KOPT-K1 (cell line): Measurements from ENCODE around the gene TAOK3.
"Not testable (repeated sequence)": the region's sequence is repeated elsewhere in the genome, so short reads cannot be mapped to it uniquely, and the experiment has no call there.

Experiments
- H3K27ac ChIP-seq: fragments of 200-600 bp; sonication (generic); 2 replicates; pipeline ENCODE4 v1.5.1; 2016; ENCODE audit warnings: antibody characterized with exemption, mild to moderate bottlenecking, low read depth, low read length; ENCODE audit not compliant: poor library complexity, severe bottlenecking
- H3K36me3 ChIP-seq: fragments of 200-600 bp; sonication (generic); 2 replicates; pipeline ENCODE4 v1.5.1; 2017; ENCODE audit warnings: antibody characterized with exemption, mild to moderate bottlenecking, low read length, moderate library complexity; ENCODE audit not compliant: insufficient read depth
- H3K9me3 ChIP-seq: fragments of 200-600 bp; sonication (generic); 2 replicates; pipeline ENCODE4 v1.5.1; 2017; ENCODE audit warnings: antibody characterized with exemption, low read length, mild to moderate bottlenecking; ENCODE audit not compliant: insufficient read depth, poor library complexity, severe bottlenecking

TAOK3 gene

GRCh38 chr12:118308006-118308405, 64.7 kb downstream of the TAOK3 start:
- not testable (repeated sequence) for H3K9me3 ChIP-seq, H3K27ac ChIP-seq, H3K36me3 ChIP-seq

DNA sequence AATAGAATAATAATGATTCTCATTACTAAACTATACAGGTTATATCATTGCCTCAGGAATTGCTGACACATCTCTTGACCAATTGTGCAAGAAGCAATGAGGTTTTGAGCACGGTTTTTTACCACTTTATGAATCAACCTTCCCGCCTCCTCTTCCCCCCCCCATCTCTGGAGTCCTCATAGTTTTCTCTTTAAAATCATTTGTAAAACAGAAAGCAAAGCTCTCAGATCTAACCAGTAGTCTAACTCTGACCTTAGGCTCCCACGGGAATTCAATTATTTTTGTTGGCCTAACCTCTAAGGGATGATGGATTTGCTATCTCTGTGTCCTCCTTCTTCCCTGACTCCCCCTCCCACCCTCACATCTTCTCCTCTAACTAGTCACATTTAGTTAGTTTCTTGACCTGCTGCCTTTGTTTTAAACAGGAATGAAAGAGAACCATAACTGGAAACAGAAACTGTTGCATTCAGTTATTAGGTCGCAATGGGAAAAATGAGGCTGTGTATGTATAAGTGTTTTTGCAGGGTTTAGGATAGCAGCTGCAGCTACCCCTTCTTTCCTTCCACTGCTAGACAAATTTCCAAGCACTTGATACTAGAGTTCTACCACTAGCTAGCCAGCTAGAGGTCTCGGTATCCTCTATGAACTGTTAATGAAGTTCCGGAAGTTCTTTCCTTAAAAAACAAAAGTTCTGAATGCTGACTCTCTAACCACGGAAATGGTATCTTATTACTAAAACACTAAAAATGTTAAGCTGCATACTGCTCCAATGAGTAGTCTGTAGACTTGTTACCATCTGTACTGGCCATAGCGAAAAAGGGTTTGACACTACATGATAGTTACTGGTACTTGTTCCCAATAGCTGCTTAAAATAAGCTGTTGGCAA, 65.4 kb downstream of the TAOK3 start:
- no peak overlapping the region for H3K27ac ChIP-seq
- H3K36me3 ChIP-seq = no peaks in the 10 kb centered on the region
- H3K9me3 ChIP-seq = no peaks in the 10 kb centered on the region

GRCh38 chr12:118304093-118304492, 68.6 kb downstream of the TAOK3 start:
- H3K36me3 ChIP-seq = no peaks in the 10 kb centered on the region
- no peaks in the 10 kb centered on the region for H3K9me3 ChIP-seq
- no peak overlapping the region for H3K27ac ChIP-seq

- H3K27ac ChIP-seq = no peak overlapping the region
- no peaks in the 10 kb centered on the region for H3K9me3 ChIP-seq
- no peaks in the 10 kb centered on the region for H3K36me3 ChIP-seq
These were observed 70.7 kb downstream of the TAOK3 start for GRCh38 chr12:118302053-118302452.

- Histone ChIP-seq H3K36me3 (peaks cover 5% of the 10 kb centered on the region; the same call in 1 of the 2 replicates), H3K27ac (no peak overlapping the region)
These were observed 72.8 kb downstream of the TAOK3 start for GRCh38 chr12:118299791-118300460.

GRCh38 chr12:118297284-118297683, 75.4 kb downstream of the TAOK3 start:
- no peak overlapping the region for H3K27ac ChIP-seq
- H3K9me3 ChIP-seq = no peaks in the 10 kb centered on the region
- H3K36me3 ChIP-seq = peaks cover 9% of the 10 kb centered on the region; the same call in 1 of the 2 replicates

More at GRCh38 chr12:118299791-118300460, 72.8 kb downstream of the TAOK3 start:
- no peaks in the 10 kb centered on the region for H3K9me3 ChIP-seq

DNA sequence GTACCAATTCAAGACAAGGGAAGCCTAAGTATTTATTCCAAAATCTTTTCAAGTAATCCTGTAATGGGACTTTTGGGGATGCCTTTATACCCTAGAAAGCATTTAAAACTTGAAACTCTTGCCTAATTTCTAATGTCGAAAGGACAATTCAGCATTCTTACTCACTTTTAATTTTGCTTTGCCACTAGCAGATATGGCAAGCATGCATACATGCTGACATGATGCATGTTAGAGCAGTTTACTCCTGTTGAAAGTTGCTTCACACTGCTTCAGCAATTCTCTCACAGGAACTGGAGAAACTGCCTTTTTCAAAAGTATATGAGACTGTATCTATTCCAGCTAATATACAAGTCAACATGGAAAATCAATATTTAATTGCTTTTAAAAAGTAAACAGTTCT, 79.9 kb downstream of the TAOK3 start:
- peaks cover 9% of the 10 kb centered on the region; the same call in 1 of the 2 replicates for H3K36me3 ChIP-seq
- H3K9me3 ChIP-seq = no peaks in the 10 kb centered on the region
- no peak overlapping the region for H3K27ac ChIP-seq

DNA sequence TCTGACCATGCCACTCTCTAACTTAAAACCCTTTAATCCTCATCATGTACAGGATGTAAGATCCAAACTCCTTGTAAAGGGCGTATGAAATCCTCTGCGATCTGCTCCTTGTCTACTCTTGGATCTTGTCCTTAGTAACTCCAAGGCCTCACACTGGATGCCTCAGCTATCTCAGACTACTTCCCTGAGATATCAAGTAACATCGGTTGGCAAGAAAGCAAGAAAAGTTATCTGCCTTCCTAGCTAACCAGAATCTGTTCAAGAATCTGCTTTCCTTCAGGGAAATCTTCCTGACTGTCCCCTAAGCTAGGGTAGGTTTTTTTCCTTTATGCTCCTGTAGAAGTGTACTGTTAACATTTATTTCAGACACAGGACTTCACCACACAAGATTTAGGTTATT, 82.6 kb downstream of the TAOK3 start:
- Histone ChIP-seq H3K27ac (no peak overlapping the region), H3K9me3 (no peaks in the 10 kb centered on the region), H3K36me3 (0 out of 2 replicates have a peak, but pooled peaks cover 4% of the 10 kb centered on the region)

DNA sequence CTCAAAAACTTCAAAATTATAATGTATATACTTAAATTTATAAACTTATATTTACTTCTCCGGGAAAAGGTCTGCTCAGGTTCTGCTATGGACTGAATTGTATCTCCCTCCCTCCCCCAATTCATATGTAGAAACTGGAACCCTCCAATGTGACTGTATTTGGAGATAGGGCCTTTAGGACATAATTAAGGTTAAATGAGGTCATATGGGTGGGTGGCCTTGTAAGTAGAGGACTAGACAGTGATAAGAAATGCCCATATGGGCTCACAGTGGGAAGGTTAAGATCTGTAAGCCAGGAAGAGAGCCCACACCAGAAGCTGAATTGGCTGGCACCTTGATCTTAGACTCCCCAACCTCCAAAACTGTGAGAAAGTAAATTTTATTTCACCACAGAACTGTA, 84.5 kb downstream of the TAOK3 start:
- 0 out of 2 replicates have a peak, but pooled peaks cover 6% of the 10 kb centered on the region for H3K36me3 ChIP-seq
- H3K9me3 ChIP-seq = no peaks in the 10 kb centered on the region
- no peak overlapping the region for H3K27ac ChIP-seq

- H3K27ac ChIP-seq = no peak overlapping the region
- H3K36me3 ChIP-seq = peaks cover 9% of the 10 kb centered on the region; the same call in 1 of the 2 replicates
These were observed 85.0 kb downstream of the TAOK3 start for GRCh38 chr12:118287728-118288127.

DNA sequence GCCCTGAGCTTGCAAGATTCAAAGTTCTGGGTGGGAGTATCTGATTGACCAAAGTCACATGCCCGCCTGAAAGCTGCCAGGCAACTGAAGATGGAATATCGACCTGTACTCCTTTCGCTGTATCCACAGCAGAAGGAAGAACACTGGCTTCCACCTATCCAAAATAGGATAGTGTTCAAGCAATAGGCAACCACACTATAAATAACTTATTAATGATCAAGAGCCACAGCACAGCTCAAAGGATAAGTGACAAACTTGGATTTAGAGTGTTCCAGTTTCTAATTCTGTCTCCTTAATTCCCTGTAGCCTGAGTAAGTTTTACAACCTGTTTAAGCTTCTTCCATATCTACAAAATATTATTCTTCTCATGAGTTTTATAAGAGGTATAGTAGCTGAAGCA, 89.9 kb downstream of the TAOK3 start:
- H3K36me3 ChIP-seq = peaks cover 22% of the 10 kb centered on the region; the same call in 1 of the 2 replicates
- no peak overlapping the region for H3K27ac ChIP-seq
- H3K9me3 ChIP-seq = no peaks in the 10 kb centered on the region

More at GRCh38 chr12:118287728-118288127, 85.0 kb downstream of the TAOK3 start:
- no peaks in the 10 kb centered on the region for H3K9me3 ChIP-seq

DNA sequence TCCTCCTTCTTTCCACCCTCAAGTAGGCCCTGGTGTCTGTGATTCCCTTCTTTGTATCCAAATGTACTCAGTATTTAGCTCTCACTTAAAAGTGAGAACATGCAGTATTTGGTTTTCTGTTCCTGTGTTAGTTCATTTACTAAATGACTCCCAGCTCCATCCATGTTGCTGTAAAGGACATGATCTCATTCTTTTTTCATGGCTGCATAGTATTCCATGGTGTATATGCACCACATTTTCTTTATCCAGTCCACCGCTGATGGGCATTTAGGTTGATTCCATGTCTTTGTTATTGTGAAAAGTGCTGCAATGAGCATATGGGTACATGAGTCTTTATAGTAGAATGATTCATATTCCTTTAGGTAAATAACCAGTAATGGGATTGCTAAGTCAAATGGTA, 94.4 kb downstream of the TAOK3 start:
- peaks cover 17% of the 10 kb centered on the region; the same call in 1 of the 2 replicates for H3K36me3 ChIP-seq
- H3K9me3 ChIP-seq, H3K27ac ChIP-seq: not testable (repeated sequence)

DNA sequence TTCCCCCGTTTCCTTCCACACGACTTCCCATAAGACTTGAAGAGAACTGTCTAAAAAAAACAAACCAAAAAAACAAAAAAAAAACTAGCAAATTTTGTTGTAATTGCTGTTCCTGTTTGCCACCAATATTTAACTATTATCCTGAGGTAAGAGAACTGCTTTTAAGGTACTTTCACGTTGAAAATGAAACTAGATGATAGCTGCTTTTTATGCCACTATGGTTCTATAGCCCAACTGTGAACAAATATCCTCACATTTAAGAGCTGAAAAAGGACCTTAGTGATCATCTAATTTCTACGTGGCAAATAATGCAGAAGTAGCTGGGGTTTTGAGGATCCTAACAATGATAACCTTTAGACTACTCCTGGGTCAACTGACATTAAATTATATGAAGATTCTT, 98.6 kb downstream of the TAOK3 start:
- H3K27ac ChIP-seq = no peak overlapping the region
- no peaks in the 10 kb centered on the region for H3K9me3 ChIP-seq
- H3K36me3 ChIP-seq = no peaks in the 10 kb centered on the region

- Histone ChIP-seq H3K9me3 (no peaks in the 10 kb centered on the region), H3K36me3 (no peaks in the 10 kb centered on the region), H3K27ac (no peak overlapping the region)
These were observed 100.8 kb downstream of the TAOK3 start for GRCh38 chr12:118271770-118272417.

DNA sequence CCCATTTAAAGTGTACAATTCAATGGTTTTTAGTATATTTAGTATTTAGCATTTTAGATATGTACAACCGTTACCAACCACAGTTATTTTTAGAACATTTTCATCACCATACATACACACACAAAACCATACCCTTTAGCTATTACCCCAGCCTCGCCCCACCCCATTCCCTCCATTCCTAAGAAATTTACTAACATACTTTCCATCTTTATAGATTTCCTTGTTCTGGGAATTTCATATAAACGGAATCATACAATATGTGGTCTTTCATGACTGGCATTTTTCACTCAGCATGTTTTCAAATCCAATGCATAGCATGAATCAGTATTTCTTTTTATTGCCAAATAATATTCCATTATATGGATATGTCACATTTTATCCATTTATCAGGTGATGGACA, 101.5 kb downstream of the TAOK3 start:
- no peak overlapping the region for H3K27ac ChIP-seq
- no peaks in the 10 kb centered on the region for H3K36me3 ChIP-seq
- H3K9me3 ChIP-seq = no peaks in the 10 kb centered on the region
